Amniotic epithelial cell (primary cell): ENCODE results near the gene USP19.

Experiments
- DNase-seq: peaks from one replicate; pipeline ENCODE4 v3.0.0-alpha.2; 2010; ENCODE audit warnings: low read depth

USP19 gene, protein sequence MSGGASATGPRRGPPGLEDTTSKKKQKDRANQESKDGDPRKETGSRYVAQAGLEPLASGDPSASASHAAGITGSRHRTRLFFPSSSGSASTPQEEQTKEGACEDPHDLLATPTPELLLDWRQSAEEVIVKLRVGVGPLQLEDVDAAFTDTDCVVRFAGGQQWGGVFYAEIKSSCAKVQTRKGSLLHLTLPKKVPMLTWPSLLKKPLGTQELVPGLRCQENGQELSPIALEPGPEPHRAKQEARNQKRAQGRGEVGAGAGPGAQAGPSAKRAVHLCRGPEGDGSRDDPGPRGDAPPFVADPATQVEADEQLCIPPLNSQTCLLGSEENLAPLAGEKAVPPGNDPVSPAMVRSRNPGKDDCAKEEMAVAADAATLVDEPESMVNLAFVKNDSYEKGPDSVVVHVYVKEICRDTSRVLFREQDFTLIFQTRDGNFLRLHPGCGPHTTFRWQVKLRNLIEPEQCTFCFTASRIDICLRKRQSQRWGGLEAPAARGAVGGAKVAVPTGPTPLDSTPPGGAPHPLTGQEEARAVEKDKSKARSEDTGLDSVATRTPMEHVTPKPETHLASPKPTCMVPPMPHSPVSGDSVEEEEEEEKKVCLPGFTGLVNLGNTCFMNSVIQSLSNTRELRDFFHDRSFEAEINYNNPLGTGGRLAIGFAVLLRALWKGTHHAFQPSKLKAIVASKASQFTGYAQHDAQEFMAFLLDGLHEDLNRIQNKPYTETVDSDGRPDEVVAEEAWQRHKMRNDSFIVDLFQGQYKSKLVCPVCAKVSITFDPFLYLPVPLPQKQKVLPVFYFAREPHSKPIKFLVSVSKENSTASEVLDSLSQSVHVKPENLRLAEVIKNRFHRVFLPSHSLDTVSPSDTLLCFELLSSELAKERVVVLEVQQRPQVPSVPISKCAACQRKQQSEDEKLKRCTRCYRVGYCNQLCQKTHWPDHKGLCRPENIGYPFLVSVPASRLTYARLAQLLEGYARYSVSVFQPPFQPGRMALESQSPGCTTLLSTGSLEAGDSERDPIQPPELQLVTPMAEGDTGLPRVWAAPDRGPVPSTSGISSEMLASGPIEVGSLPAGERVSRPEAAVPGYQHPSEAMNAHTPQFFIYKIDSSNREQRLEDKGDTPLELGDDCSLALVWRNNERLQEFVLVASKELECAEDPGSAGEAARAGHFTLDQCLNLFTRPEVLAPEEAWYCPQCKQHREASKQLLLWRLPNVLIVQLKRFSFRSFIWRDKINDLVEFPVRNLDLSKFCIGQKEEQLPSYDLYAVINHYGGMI (N-terminal part only)

DNA sequence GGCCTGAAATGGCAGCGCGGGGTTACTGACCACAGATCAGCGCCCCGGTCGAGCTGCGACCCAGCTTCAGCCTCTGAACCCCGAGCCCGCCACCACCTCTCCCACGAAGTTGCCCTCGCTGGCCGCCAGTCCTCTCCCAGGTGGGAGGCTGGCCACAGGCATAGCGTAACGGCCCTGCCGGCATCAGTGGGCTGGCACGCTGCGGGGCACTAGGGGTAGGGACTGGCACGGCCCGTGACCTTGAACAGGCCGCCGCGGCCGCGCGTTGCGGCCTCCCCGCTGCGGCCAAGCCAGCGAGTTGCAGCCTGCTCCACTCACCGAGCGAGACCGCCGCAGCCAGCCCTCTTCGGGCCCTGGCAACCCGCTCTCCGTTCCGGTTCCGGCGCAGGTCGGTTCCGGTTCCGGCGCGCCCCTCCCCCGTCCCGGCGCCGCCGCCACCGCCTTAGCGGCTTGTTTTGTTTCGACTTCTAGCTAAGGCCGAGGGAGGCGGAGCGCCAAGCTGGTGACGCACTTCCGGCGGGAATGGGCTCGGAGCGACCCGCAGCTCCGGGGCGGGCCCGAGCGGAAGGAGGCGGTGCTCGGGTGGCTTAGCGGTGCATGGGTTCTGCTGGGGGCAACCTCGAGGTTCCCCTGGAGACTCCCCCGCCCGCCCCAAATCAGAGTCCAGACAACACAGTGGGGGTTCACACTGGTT, at the start of gene USP19:
USP19 (minus strand) TSS at position 386 of the 694 bp plus-strand sequence. CDS start 1,678 bp downstream, outside the sequence.
- DNase-seq, result peak; percentile 90

DNA sequence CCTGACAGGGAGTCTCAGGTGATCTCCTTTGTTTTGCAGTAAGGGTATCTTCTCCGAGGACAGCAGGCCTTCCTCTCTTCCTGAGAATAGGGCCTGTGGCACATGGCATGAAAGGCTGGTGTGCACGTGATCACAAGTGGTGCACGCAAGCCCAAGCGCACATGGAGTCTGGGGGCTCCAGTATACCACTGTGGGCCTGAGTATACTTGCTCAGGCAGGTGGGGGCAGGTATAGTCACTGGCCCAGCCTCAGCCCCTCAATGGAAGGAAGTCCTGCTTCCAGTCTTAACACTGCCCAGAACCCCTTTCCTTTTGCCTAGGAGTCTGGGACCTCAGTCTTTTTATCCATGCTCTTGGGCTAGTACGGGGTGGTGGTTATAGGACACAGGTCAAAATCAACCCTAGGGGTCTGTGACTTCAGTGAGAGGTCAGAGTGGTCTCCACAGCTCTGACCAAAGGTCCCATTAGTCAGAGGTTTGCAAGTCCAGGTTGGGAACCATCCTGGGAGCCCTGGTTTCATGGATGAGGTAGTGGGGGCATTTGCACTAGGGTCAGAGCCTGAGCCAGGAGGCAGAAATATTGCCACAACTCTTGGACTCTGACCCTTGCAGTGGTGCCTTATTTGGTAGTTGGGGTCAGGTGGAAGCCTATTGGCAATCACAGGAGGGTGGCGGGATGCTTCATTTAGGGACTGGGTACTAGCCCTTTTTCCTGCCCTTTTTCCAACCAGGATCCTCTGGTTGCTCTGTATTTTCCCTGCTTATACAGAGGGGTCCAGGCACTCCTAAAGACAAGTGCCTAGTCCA, 46.3 kb upstream of the USP19 start:
- no peak for DNase-seq

DNA sequence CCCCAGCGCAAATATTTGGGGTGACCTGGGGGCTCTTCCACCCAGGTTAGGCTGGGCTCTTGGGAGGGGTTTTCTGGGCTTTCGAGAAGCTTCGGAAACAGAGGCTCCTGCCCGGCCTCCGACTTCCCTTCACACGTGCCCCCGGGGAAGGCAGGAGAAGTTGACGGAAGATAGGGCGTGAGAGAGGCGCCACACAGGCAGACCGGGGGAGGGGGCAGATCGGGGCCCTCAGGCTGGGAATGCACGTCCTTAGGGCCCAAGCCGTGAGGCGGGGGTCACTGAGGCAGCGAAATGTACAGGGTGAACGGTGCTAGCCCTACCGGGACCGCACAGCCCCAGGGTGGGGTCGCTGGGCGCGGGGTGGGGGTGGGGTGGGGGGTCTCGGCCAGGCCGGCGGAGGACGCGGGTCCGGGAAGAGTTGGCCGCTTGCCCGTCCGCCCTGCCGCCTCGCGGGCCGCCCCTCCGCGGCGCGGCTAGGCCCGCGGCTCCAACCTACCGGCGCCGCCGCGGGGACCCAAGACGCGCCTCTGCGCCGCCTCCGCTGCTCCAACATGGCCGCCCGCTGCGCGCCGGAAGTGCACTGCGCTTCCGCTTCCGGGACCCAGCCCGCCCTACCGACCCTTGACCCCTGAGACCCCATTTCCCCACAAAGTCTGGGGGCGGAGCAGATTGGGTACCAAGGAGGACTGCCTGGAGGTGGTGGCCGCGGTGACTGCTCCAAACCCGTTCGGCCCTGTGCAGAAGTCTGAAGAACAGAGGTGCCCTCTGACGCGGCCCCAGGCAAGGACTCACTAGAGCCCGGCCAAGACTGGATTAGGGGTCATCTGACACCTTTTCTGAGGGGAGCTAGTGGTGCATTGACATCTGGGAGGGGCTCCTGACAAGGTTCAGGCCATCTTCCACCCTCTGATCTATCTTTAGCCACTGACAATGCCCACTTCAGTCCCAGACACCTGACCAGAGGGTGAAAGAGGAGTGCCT, 45.4 kb upstream of the USP19 start, which contains the start of gene CCDC71:
CCDC71 (minus strand) TSS at position 561 of the 981 bp plus-strand sequence. CDS start 2,123 bp downstream, outside the sequence.
- peak; percentile 55 for DNase-seq

DNA sequence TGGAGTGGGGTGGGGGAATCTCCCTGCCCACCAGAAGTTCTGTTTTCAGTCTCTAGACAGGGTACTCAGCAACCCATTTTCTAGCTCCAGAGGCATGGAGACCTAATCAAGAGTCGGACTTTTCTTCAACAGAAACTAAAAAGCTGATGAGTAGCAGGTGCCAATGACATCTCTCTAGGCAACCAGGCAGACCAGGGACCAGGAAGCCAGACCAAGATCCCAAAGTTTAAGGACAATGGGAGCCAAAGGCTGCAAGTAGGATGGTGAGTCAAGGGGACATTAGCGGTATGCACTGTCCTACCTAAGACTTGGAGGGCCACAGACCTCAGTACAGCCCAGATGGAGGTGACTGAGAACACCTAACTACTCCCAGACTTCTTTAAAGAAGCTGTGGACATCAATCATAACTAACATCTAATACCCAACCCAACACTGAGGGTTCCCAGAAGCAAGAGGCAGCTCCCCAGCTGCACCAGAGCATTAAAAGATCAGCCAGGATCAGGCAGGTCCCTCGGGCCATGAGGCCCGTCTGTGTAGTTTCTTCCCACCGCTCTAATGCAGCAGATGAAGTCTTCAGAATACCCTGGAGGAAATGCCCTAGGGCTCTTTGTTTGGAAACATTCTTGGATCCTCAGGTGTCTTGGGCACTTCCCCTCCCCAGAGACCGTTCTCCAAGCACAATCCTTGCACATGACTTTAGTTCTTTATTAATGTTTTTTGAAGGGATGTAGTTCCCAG, 44.5 kb upstream of the USP19 start:
- DNase-seq, result no peak

DNA sequence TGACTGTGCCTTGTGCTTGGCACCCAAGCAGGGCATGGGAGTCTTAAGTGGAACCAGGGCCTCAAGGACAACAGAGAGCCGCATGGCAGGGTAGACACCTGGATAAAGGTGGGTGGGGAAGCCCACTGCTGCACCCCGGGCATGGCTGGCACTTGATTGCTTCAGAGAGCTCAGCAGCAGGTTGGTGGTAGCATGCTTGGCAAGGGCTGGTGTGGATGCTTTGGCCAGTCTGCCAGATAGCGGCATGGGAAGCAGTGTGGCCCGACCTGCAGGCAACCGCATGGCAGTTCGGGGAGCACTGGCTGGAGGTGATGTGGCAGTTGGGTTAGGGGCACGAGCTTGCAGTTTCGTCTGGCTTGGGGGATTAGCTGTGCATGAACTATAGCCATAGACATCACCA, 43.0 kb upstream of the USP19 start:
- no peak for DNase-seq

DNA sequence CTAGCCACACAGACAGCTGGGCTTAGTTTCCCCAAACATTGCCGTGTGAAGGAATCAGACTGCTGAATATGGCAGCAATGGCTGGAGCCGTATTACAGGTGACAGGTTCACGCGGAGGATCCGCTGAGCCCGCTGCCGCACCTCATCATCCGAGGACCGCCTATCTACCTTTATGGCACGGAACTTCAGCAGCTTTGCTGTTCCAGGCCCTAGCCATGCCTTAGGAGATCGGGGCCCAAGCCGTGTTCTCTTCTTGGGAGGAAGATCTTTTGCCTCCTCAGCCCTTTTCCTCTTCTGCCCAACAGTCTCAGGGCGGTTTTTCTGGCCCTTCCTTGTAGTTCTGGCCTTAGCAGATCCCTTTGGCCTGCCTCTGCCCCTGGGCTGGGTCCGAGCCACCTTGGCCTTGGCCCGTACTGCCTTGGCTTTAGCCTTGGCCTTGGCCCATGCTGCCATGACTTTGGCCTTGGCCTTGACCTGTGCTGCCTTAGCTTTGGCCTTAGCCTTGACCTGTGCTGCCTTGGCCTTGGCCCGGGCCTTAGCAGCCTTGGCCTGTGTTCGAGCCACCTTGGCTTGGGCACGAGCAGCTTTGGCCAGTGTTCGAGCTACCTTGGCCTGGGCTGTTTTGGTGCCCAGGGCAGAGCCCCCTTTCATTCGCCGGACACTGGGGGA, 42.3 kb upstream of the USP19 start:
- DNase-seq, result no peak

DNA sequence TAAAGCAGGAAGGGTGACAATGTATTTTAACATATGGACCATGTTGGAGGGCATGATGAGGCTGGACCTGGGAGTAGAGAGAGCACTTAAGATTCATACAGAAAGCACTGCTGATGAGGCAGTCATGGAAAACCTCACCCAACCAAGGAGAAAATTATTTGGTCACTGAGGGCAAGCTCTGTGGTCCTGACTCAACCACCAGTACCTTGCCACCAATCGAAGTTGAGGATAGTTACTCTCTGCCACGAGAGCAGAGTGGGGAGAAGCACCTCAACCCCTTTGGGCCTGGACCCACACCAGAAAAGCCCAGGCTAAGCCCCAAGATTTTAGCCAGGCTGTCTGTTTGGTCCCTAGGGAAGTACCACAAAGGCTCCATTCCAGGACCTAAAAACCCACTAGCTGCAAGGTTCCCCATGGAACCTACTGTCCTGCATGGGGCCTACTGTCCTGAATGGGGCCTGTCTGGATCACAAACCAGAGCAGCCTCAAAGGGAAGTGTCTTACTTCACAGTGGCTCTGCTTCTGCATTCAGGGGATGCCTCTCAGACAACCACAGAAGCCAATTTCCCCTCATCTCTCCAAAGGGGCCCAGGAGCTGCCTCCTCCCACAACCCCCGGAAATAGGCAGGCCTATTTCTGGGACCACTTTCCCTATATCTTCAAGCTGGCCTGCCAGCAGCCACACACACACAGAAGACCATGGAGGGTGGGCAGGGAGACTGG, 41.3 kb upstream of the USP19 start:
- DNase-seq, result no peak

DNA sequence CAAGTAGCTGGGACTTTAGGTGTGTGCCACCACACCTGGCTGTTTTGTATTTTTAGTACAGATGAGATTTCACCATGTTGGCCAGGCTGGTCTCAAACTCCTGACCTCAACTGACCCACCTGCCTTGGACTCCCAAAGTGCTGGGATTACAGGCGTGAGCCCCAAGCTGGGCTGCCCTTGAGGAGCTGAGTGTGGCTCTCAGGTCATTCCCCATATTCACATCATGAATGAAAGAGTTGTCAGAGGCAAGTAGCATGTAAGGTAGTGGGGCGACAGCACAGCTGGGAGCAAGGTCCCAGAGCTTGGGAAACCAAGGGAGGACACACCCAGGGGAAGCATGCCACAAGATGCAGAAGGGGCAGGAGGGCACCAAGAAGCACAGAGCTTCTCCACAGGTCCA, 40.6 kb upstream of the USP19 start:
- no peak for DNase-seq

DNA sequence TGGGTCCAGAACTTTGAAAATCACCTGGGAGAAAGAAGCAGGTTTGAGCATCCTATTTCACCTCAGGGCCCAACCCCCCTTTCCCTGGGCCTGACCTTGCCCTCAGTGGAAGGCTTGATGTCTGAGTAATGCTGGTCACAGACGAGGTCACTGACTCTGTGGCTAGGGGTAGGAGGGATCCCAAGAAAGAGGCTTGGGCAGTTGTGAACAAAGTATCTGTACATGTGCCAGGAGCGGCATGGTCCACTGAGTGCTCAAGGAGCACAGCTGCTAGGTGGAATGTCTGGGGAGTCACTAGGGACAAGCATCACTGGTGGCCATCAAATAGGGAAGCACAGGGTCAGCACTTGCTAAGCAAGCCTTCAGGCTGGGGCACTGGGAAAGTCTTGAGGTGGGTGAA, 38.2 kb upstream of the USP19 start:
- DNase-seq, result no peak

DNA sequence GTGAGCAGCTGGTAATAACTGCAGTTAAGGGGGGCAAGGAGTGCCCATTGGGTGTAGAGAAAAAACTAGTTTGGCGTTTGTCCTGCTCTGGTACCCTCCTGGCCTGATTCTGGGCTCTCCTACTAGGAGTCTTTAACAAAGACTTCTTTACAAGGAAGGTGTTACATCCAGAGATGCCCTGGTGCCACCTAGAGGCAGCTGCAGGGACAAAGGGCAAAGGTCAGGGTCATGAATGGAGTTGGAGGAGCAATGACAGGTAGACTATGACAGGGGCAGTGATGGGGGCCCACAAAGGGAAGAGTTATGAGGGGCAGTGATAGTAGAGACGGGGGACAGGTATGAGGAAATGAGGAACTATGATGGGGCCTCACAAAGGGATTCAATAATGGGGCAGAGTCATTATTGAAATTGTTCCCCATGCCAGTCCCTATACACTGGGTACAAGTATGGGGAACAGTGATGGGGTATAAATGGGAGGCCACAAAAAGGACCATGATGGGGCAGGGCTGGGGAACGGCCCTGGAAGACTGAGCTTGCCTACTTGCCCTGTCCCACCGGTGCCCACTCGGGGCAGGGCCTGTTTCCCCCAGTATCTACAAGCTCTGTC, 37.6 kb upstream of the USP19 start:
- no peak for DNase-seq

DNA sequence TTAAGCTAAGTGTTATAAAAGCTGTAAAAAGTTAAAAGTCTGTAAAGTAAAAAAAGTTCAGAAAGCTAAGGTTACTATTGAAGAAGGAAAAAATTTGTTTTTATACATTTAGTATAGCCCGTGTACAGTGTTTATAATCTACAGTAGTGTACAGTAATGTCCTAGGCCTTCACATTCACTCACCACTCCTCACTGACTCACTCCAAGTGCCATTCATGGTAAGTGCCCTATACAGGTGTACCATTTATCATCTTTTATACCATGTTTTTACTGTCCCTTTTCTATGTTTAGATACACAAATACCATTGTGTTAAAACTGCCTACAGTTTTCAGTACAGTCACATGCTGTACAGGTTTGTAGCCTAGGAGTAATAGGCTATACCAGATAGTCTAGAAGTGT, 36.7 kb upstream of the USP19 start:
- no peak for DNase-seq

DNA sequence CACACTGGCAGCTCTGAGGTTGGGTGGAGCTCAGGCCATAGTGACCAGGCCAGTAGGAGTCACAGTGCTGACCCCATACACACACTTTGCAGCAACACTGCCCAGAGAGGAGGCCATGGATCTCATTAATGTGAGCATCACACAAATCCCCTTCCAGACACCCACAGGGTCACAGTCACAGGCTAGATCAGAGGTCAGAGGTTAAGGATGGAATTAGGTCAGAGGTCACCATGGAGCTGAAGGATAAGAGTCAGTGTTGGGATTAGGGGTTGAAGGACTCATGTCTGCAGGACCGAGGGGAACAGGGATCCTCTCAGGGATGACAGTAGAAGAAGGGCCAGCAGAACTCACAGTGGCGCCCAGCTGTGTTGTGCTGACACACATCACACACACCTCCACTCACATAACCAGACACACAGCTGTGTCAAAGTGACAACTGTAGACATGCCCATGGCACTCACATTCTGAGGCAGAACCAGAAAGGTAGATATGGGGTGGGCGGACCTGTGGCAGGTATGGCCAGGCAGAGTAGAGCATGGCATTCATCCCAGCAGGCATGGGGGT, 32.8 kb upstream of the USP19 start:
- no peak for DNase-seq

DNA sequence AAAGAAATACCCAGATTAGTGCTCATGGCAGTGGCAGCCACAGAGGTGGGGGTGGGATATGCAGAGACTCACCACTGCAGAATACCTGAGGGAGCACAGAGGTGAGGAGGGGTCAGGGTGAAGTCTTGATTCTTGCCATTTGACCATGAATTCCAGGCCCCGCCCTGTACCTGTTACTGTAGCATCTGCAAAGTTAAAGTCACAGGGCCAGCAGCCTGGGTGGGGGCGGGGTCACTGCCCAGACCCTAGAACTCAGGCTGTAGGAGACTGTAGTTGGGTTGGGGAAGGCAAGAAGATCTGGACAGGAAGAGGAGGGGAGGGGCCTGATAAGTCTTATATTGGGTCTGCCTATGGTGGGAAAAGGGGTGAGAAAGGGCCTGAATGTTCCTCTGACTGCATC, 31.0 kb upstream of the USP19 start:
- DNase-seq, result no peak

DNA sequence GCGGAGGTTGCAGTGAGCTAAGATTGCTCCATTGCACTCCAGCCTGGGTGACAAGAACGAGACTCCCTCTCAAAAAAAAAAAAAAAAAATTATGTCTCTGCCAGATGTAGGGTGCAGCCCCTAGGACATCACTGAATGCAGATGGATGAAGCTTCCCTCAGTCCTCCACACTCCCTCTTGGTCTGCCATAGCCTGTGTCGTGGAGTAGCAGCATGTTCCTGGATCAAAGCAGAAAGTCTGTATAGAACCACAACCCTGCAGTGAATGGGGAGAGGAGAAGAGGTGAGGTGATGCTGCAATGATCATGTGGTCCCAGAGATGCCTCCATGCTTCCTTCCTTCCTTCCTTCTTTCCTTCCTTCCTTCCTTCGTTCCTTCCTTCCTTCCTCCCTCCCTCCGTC, 27.5 kb upstream of the USP19 start:
- DNase-seq, result no peak

DNA sequence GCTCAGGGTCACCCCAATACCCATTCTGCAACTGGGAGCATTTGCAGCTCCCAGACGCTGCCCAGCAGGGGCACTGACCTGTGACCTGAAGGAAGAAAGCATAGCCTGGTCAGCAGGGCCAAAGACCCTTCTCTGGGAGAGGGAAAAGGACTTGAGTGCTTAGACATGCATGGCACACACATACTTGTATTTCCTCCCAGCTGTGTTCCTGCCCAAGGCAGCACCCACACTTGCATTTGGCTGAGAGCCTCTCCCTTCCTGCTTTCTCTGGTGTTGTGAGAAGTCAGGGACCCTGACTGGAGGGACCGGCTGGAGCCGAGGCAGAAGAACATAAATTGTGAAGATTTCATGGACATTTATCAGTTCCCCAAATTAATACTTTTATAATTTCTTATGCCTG, 19.5 kb upstream of the USP19 start:
- DNase-seq, result no peak

DNA sequence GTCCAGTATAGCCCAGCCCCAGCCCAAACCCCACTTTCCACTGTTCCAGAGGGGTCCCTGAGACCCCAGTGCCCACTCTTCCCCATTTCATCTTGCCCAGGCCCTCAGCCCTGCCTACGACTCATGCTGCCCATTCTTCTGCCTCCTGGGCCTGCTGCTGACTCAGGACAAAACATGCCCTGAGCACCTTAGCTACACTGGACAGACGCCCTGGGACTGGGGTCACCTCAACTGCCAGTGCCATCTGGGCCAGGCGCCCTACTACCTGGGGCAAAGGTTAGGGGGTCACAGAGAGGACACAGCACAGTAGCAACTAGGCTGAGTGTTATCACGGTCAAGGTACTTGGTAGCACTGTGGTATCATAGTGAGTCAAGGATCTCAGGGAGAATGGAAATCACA, 14.9 kb upstream of the USP19 start:
- DNase-seq, result no peak
